ENCODE measurements around the gene PIF1.
"Not testable (repeated sequence)": the region's sequence is repeated elsewhere in the genome, so short reads cannot be mapped to it uniquely, and the experiment has no call there.

Gene PIF1

DNA sequence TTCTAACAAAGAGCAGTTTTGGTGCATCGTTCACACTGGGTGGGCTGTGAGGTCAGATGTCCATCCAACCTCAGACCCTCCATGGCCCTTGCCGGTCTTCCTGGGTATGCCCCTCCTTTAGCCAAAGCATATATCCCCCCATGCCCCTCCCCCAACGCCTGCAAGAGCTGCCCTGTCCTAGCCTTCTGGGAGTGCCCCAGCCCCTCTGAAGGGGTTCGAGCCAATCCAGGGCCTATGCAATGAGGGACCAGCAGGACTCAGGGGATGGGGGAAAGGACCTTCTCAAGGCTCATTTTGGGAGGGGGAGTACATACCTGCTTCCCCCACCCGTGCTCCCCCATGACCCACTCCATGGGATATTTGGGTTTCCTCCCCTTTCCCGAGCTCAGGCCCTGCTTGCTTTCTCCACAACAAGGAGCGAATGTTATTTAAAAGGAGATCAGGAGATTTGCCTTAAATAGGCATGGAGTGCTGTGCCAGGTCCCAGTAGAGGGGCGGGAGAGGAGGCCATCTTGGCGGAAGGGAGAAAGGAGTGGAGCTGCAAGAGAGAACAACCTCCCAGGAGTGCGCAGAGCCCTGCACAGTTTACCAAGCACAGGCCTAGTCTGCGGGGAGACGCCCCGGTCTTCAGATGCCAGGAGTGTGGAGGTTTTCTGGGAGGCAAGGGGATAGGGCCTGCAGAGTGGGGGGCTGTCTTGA lies 18.2 kb downstream of the PIF1 start:
- H3K4me3 ChIP-seq (ENCODE audit: low read depth, low read length): no peak overlapping the region
- DNase-seq (ENCODE audit: low read depth): no peak
- in situ Hi-C loops (cut with HindIII; ENCODE audit: low sequenced_read_pairs): no loop called here
- TF ChIP-seq, protein P1, sequence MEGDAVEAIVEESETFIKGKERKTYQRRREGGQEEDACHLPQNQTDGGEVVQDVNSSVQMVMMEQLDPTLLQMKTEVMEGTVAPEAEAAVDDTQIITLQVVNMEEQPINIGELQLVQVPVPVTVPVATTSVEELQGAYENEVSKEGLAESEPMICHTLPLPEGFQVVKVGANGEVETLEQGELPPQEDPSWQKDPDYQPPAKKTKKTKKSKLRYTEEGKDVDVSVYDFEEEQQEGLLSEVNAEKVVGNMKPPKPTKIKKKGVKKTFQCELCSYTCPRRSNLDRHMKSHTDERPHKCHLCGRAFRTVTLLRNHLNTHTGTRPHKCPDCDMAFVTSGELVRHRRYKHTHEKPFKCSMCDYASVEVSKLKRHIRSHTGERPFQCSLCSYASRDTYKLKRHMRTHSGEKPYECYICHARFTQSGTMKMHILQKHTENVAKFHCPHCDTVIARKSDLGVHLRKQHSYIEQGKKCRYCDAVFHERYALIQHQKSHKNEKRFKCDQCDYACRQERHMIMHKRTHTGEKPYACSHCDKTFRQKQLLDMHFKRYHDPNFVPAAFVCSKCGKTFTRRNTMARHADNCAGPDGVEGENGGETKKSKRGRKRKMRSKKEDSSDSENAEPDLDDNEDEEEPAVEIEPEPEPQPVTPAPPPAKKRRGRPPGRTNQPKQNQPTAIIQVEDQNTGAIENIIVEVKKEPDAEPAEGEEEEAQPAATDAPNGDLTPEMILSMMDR (IDR thresholded peaks at IDR 0.05; ENCODE audit: low read depth, low read length, missing control alignments): no peak

DNA sequence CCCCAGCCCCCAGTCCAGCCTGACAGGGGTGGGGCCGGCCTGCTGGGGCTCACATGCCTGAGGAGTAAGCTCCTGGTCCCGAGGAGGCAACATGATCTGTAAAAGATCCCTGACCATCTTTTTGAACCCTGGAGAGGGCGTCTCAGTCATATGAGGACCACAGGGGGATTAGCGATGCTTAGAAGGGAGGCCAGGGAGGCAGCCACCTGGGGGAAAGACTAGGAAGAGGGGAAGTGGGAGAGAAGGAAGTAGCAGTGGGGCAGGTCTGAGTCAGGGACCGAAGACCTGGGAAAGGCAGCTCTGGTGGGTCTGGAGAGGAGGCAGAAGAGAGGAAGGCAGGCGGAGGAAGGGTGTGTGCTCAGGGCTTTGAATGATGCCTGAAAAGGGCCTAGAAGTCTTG lies 18.9 kb downstream of the PIF1 start:
- in situ Hi-C loops (cut with HindIII; ENCODE audit: low sequenced_read_pairs): no loop called here
- no peak for DNase-seq (ENCODE audit: low read depth)
- no peak overlapping the region for H3K4me3 ChIP-seq (ENCODE audit: low read depth, low read length)
- TF ChIP-seq, protein P1 (IDR thresholded peaks at IDR 0.05; ENCODE audit: low read depth, low read length, missing control alignments): no peak

DNA sequence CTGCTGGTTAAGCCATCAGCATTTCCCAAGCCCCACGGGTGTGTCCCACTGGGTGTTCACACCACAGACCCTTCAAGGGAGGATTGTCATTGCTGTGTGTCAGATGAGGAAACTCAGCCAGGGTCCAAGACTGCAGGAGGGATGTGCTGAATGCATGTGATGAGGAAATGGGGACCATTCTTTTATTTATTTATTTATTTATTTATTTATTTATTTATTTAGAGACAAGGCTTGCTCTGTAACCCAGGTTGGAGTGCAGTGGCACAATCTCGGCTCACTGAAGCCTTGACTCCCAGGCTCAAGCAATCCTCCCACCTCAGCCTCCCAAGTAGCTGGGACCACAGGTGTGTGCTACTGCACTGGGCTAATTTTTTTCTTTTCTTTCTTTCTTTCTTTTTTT lies 20.8 kb downstream of the PIF1 start:
- in situ Hi-C loops (cut with HindIII; ENCODE audit: low sequenced_read_pairs): no loop called here
- no peak for DNase-seq (ENCODE audit: low read depth)
- H3K4me3 ChIP-seq (ENCODE audit: low read depth, low read length): no peak overlapping the region
- TF ChIP-seq, protein P1 (IDR thresholded peaks at IDR 0.05; ENCODE audit: low read depth, low read length, missing control alignments): no peak

DNA sequence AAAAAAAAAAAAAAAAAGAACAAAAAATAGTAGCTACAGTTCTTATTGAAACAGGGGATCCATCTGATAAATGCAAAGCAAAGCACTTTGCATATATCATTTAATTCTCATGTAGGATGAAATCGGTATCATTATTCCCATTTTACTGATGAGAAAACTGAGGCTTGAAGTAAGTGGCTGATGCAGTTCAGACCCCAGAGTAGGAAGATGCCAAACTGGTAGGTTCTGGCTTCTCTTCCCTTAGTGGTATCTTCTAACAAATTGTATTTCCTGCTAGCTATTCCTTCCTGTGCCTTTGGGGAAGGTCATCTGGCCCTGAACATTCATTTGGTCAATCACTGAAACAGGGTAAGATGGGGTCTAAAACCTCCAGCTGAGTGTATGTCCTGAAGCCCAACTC lies 21.9 kb downstream of the PIF1 start:
- H3K4me3 ChIP-seq (ENCODE audit: low read depth, low read length): no peak overlapping the region
- no peak for DNase-seq (ENCODE audit: low read depth)
- in situ Hi-C loops (cut with HindIII; ENCODE audit: low sequenced_read_pairs): no loop called here
- TF ChIP-seq, protein P1 (IDR thresholded peaks at IDR 0.05; ENCODE audit: low read depth, low read length, missing control alignments): no peak

GRCh38 chr15:64800476-64800875 lies 25.0 kb downstream of the PIF1 start:
- no peak for DNase-seq (ENCODE audit: low read depth)
- no peak overlapping the region for H3K4me3 ChIP-seq (ENCODE audit: low read depth, low read length)
- TF ChIP-seq, protein P1 (IDR thresholded peaks at IDR 0.05; ENCODE audit: low read depth, low read length, missing control alignments): no peak
- in situ Hi-C loops (cut with HindIII; ENCODE audit: low sequenced_read_pairs): no loop called here

GRCh38 chr15:64798905-64799304 lies 26.5 kb downstream of the PIF1 start:
- in situ Hi-C loops (cut with HindIII; ENCODE audit: low sequenced_read_pairs); H3K4me3 ChIP-seq (ENCODE audit: low read depth, low read length): not testable (repeated sequence)

GRCh38 chr15:64795921-64796320 lies 29.5 kb downstream of the PIF1 start:
- in situ Hi-C loops (cut with HindIII; ENCODE audit: low sequenced_read_pairs); H3K4me3 ChIP-seq (ENCODE audit: low read depth, low read length); DNase-seq (ENCODE audit: low read depth): not testable (repeated sequence)

More at GRCh38 chr15:64798905-64799304, 26.5 kb downstream of the PIF1 start:
- DNase-seq (ENCODE audit: low read depth): not testable (repeated sequence)

DNA sequence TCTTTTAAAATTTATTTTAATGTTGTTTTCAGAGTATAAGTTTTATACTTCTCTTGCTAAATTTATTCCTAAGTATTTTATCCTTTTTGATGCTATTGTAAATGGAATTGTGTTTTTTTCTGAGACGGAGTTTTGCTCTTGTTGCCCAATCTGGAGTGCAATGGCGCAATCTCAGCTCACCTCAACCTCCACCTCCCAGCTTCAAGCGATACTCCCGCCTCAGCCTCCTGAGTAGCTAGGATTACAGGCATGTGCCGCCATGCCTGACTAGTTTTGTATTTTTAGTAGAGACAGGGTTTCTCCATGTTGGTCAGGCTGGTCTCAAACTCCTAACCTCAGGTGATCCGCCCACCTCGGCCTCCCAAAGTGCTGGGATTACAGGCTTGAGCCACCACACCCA lies 30.1 kb downstream of the PIF1 start:
- H3K4me3 ChIP-seq (ENCODE audit: low read depth, low read length); in situ Hi-C loops (cut with HindIII; ENCODE audit: low sequenced_read_pairs); DNase-seq (ENCODE audit: low read depth): not testable (repeated sequence)
